Measurements from ENCODE around the gene LIX1.
"Not testable (repeated sequence)": the region's sequence is repeated elsewhere in the genome, so short reads cannot be mapped to it uniquely, and the experiment has no call there.

The LIX1 gene

DNA sequence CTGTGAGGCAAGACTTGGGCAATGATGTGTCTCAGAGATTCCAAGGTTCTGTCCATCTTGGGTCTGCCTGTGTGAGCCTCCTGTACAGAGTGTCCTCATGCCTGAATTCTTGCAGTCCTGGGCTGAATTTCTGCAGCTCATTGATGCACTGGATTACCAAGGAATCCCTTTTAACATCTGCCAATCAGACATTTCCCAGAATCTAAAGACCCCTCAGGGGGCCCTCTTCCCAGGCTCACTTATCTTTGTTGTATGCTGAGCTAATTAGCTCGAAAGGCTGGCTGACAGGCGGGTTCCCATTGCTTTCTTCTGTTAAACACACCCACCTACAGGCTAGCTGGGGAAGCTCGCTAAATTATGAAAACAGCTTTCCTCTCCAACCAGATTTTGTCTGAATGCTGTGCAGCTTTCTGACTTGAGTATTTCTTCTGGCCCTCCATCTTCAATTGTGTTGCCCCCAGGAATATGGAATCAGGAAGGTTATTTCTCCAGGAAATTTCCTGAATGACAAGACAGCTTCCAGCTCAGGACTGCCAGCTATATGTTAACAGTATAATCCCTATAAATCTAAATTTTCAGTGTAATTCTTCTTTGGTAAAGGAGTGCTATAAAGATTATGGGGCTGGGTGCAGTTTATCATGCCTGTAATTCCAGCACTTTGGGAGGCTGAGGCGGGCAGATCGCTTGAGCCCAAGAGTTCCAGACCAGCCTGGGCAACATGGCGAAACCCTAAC lies at the start of gene LIX1:
LIX1 (minus strand) TSS at position 91 of the 734 bp plus-strand sequence; CDS start at position 56, 35 bp downstream.
- DNase-seq: peak in 1 of 2 experiments; percentile 5

DNA sequence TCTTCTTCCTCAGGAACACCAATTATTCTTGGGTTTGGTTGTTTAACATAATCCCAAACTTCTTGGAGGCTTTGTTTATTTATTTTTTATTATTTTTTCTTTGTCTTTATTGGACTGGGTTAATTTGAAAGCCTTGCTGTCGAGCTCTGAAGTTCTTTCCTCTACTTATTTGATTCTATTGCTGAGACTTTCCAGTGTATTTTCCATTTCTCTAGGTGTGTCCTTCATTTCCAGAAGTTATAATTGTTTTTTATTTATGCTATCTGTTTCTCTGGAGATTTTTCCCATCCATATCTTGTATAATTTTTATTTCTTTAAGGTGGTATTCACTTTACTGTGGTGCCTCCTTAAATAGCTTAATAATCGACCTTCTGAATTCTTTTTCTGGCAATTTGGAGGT lies 49.5 kb upstream of the LIX1 start:
- DNase-seq: no peak

DNA sequence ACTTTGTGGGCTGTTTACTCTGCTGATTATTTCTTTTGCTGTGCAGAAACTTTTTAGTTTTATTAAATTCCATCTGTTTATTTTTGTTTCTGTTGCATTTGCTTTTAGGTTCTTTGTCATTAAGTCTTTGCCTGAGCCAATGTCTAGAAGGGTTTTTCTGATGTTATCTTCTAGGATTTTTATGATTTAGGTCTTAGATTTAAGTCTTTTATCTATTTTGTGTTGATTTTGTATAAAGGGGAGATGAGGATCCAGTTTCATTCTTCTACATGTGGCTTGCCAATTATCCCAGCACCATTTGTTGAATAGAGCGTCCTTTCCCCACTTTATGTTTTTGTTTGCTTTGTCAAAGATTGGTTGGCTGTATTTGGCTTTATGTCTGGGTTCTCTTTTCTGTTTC lies 47.1 kb upstream of the LIX1 start:
- not testable (repeated sequence) for DNase-seq

DNA sequence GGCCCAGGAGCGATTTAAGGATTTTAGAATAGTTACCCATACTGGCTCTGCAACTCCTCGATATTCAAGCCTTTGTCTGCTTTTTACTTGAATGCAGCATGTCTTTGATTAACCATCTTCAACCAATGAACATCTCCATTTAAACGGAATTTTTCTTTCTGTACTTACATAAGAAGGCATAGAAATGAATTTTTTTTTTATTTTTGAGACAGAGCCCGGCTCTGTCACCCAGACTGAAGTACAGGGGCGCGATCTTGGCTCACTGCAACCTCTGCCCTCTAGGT lies 41.5 kb upstream of the LIX1 start:
- no peak for DNase-seq

DNA sequence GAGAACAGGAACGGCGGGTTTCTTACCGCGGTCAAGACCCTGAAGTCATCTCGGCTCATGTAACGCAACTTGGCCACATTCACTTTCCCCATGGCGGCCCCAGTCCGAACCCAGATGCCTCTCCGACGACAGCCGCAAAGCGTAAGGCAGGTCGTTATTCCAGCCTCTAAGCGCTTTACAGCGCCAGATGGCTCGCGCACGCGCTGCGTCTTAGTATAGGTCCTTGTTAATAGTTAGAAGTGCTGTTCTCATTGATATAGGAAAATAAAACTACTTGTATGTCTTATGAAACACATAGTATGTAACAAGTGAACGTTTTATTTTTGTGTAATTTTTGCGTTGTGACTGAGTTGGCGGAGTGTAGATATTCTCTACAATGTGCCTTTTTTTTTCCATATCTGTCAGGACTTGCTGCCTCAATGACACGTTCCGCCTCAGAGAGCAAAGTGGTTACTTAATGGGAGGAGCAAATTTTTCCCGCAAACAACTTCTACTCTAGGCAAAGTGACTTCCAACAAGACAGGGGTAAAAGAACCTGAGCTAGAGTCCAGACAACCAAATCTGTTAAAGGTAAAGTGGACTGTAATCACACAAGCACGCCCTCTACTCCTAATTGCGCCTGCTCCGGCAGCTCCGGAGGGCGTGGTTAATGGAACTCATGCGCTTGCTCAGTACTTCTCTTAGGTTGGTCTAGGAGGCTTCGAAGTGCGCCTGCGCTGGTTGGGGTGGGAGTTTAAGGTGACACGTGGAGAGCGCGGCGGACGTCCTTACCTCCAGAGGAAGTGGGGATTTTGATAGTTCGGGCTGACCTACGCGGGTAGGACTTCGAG lies 40.9 kb upstream of the LIX1 start, which contains the start of gene RIOK2:
RIOK2 (minus strand) TSS at position 148 of the 830 bp plus-strand sequence; CDS start at position 92, 56 bp downstream.
- DNase-seq: peak; percentile 93 to 95

DNA sequence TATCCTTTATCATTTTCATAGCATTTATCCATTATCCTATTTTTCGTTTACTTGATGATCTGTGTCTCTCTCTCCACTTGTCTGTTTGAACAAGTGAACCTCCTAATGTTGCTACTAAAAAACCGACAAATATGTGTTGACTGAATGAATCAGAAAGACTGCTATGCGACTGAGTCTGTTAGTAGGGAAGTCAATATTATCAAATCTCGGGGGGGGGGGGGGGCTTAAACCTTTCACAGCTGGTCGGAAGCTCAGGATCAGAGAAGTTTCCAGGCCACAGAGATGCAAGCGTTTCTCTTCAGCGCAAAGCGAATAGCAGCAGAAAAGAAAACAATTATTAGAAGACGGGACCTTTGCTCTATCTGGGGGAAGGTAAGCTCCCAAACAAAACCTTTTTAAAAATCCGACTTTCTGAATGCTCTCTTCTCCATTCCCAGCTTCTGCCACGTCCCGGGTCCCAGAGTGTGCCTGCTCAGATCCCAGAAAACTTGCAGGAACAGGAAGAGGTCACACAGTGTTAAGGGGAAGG lies 40.2 kb upstream of the LIX1 start:
- no peak for DNase-seq

DNA sequence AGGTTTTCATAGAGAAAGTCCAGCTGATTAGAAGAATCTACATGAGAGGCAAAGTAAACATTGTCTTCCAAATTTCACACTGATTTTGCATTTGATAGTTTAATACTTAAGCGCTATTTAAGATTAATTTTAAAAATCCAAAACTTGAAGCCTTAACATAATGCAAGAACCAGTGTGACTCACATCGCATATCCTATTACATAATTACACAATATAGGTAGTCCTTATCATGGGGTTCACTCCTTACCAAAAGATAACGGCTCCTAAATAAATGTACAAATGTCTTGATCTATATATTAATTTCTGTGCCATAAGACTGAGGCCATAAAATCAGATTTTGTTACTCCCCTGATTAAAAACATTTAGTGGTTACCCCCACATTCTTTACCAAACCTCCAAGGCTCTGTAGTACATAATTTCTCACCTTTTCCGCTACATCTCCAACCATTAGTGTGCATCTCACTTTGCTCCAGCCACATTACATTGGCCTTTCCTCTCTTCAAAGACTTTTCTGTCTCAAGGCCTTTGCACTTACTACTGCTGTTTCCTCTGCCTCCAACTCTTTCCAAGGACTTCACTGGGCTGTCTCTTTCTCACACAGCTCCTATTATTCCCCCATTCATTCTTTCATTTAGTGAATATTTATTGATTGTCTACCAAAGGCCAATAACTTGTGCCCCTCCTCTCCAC lies 39.6 kb upstream of the LIX1 start:
- DNase-seq: no peak

DNA sequence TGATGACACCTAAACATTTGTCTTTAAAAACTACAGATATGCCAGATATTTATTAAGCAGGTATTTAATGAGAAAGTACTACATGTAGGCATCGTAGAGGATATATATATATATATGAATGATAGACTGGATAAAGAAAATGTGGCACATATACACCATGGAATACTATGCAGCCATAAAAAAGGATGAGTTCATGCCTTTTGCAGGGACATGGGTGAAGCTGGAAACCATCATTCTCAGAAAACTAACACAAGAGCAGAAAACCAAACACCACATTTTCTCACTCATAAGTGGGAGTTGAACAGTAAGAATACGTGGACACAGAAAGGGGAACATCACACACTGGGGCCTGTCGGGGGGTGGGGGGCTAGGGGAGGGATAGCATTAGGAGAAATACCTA lies 37.0 kb upstream of the LIX1 start:
- DNase-seq: not testable (repeated sequence)

DNA sequence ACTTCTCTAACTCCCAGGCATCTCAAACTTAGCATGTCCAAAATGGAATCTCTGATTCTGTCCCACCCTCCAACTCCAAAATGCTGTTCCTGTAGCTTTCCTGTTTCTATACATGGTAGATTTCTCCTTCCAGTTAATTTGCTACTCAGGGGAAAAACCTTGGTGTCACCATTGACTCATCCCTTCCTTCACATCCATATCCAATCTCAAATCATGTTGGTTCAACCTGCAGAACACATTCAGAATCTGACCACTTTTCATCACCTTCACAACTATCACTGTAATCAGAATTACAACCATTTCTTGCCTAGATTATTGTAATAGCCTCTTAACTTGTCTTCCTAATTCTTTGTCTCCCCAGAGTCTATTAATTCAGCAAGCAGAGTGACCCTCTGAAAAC lies 29.8 kb upstream of the LIX1 start:
- DNase-seq: no peak

DNA sequence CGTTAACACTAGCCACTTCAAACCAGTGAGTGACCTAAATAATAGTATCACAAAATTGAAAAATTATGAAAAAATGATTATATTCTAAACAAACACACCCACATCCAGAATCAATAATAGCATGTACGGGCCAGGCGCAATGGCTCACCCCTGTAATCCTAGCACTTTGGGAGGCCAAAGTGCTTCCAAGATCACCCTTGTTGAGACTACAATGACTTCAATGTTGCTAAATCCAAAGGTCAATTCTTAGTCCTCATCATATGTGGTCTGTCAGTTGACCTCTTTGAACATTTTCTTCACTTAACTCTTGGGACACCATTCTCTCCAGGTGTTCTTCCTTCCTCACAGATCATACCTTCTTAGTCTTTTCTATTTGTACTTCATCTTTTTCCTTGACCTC lies 29.3 kb upstream of the LIX1 start:
- no peak for DNase-seq

DNA sequence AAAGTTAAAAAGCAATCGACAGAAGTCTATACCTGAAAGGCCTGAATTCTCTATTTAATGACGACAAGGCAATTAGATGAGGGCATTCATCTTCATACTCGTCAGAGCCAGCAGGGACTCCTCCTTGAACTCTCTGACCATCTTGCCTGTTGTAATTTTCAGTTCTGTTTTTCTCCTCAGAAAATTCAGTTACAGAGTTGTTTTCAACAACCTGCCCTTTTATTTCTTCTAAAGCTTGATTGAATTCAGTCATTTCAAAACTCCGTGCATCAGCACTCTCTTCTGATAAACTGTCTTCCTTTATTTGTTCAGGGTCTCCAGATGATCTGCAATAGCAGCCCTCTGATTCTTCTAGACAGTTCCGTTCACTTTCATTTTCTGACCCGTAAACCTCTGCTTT lies 25.0 kb upstream of the LIX1 start:
- DNase-seq: no peak

DNA sequence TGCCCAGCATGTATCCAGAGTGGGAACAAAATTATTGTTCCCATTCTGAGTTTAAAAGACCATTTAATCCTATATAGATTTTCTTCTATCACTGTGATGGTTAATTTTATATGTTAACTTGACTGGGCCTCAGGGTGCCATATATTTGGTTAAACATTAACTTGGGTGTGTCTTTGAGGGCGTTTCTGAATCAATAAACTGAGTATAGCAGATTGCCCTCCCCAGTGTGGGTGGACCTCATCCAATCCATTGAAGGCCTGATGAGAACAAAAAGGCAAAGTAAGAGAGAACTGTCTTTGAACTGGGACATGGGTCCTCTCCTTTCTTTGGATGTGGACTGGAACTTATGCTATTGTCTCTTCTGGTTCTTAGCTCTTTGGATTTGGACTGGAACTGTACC lies 23.3 kb upstream of the LIX1 start:
- no peak for DNase-seq

DNA sequence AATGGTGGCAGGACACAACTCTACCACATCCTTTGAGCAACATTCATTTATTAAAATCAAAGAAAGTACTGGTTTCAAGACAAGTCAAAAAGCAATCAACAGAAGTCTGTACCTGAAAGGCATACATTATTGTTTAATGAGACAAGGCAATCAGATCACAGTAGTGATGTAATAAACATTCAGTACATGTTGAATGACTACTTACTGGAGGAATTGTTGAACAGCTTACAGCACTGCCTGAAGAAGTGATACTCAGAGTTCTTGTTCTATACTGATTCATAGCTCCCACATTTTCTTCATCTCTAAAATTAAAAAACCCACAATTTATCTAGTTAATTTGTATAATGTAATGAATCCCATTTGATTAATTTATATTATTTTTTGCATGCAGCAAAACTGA lies 22.4 kb upstream of the LIX1 start:
- no peak for DNase-seq

DNA sequence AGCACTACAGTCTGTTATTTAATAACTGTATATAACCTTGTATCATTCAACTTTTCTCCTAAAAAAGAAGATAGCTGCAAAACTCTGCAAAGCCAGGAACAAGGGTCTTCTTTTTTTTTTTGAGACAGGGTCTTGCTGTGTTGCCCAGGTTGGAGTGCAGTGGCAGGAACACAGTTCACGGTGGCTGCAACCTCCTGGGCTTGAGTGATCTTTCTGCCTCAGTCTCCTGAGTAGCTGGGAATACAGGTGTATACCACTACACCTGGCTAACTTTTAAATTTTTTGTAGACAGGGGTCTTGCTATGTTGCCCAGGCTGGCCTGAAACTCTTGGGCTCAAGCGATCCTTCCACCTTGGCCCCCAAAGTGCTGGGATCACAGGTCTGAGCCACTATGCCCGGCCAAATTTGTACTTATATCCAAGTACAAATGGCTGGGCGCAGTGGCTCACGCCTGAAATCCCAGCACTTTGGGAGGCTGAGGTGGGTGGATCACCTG lies 21.4 kb upstream of the LIX1 start:
- DNase-seq: no peak

DNA sequence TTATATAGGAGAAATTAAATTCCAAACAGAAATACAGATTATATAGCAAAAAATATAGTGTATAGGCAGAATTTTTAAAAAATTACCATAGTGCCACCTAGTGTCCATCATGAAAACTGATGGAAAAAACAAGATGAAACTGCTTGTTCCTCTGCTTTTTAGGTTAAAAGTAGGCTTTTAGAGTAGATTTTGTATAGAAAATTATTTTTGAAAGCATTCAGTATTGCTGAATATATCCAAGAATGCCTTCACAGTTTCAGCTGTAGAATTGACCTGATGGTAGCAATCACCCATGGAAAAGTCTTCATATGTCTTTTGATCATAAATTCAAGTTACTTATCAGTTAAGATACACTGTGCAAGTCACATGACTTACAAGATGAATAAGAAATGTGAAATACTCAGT lies 21.0 kb upstream of the LIX1 start:
- DNase-seq: no peak

DNA sequence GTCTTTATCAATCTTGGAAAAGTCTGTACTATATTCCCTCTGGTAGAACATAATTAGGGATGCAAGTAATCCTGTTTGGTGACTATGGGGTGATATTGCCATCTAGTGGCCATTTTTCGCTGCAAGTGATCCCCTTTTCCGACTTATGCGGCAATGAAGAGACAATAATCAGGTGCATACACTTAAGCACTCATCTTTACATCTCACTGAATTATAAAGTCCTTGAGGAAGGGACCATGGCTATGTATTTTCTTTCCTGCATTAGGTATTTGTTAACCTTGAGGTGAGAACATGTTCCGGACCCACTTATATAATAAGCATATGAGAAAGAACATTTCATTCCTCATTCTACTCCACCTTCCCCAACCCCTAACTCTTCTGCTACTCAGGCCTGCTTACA lies 19.6 kb upstream of the LIX1 start:
- peak; percentile 16 to 29 for DNase-seq

DNA sequence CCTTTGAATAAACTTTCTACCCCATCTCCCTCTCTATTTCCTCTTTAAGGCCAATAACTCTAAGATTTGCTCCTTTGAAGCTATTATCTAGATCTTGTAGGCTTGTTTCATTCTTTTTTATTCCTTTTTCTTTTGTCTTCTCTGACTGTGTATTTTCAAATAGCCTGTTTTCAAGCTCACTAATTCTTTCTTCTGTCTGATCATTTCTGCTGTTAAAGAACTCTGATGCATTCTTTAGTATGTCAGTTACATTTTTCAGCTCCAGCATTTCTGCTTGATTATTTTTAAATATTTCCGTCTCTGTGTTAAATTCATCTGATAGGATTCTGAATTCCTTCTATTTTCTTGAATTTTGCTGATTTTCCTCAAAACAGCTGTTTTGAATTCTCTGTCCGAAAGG lies 15.3 kb upstream of the LIX1 start:
- DNase-seq: no peak

DNA sequence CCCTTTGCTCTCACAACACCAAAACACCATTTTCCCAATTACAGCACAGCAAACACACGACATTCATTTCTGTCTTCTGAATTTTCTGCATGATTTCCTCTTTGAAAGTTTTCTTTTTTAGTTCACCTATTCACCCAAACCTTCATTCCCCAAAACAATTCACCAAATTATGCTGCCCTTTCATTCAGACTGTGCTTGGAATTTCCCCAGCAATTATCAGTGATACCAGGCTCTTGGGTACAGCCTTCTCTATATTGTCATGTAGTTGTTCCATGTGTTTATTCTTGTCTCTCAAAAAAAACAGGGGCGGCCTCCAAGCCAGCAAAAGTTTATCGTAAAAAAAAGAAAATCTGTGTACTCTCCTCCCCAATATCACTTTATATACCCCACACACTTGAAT lies 9.0 kb upstream of the LIX1 start:
- no peak for DNase-seq

DNA sequence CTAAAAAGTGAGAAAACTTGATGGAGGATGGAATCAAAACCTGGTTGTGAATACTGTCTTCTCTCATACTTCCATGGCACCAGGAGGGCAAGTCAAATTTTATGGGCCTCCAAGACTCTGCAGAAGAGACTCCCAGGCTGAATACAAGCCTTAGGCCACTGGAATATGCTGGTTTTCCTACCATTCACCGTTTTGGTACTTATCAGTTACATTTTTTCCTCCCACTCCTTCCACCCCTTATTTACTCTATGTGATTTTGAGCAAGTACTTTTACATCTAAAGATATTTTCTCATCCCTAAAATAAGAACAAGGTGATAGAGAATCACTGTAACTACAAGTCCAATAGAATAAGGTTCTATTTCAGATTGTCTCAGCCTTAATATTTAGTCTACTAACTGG lies 8.0 kb upstream of the LIX1 start:
- DNase-seq: no peak

DNA sequence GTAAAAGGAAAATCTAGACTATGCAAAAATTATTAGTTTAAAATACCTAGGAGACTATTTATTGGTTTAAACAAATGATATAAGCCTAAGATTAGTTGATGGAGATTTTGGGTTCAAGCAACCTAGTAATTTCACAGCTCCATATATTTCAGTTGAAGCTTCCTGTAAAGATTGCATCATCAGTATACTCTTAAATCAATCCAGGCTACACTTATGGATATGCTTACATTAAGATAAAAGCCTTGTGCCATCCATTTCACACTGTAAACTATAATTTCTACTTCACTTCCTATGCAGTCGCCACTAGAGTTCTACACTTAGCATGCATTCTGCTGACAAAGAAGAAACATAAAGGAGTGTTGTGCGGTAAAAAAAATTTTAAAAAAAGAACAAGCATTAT lies 7.3 kb upstream of the LIX1 start:
- DNase-seq: no peak

DNA sequence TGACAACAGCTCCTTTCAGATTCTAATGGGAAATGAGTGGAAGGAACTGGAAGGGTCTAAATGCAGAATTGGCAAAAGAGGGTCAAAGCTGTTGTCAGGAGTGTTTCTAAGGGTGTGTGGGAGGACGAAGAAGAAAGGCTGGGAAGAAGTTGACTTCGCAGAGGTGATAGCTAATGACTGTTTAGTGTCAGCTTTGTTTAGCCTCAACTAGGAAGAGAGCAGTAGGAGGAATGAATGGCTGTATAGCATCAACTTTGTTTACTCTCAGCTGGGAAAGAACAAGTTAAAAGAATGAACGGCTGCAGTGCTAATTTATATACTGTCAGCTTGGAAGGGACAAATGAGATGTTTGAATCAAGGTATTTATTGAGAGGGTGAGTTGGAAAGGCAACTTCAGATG lies 5.9 kb upstream of the LIX1 start:
- no peak for DNase-seq

DNA sequence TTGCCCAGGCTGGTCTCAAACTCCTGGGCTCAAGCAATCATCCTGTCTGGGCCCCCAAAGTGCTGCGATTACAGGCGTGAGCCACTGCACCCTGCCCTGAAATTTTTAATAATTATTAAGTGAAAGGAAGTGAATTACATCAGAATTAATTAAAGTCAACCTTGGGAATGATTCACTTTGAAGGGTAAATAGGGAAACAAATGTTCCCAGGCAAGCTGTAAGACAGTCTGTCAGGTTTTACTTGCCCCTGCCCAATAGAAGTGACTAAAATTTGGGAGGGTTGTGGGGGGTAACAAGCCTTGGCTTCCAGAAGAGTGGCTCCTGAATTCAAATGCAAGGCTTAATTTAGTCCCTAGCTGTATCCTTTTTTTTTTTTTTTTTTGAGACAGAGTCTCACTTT lies 1.3 kb upstream of the LIX1 start:
- DNase-seq: no peak

DNA sequence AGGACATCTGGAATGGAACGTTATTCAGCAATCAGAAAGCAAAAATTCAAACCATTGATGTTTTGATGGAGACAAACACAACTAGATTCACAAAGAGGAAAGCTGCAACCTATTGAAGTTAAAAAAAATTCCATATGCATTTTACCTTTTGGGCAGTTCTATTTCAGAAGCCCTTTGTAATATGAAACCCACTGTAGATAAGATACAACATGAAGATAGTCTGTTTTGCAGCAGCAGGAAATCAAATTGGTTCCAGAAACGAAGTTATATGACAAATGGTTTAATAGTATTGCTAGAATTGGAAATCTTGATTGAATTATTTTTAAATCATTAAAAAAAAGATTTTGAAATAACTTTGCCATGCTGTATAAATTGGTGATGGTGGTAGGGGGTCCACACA lies 872 bp downstream of the LIX1 start:
- DNase-seq: no peak

DNA sequence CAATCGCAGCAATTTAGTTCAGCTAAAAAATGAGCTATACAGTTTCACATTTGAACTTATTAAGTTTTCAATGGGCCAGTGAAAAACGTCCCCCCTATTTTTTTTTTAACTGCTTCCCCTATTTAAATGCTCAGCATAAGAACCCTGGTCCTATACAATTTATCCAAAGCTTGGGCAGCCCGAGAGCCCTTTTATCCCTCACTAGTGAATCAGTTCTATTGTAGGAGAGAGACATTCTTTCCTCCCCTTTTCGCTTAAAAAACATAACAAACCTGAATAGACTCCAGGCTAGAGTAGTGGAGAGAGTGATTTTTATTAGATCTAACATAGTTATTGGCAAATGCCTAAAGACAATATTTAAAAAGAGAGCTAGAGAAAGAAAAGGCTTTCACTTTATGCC lies 1.4 kb downstream of the LIX1 start:
- no peak for DNase-seq
